Liver (tissue), 9 donors: ENCODE results near the gene FBP2. TPM values are rescaled to one million over a fixed set of nuclear protein-coding genes. Genes with fewer than 3 reads are reported as not detected.

Experiments
- DNase-seq: peaks from one replicate; pipeline ENCODE4 v3.0.0-alpha.2; 2017; ENCODE audit warnings: low spot score
- H3K27ac ChIP-seq, 2 donors: one replicate each; pipeline ENCODE4 v1.7.0; 2013; ENCODE audit warnings: inconsistent platforms in 2 of 2, low read length in 2 of 2, control low read depth in 1 of 2, low read depth in 1 of 2, mild to moderate bottlenecking in 1 of 2
- H3K27me3 ChIP-seq, 4 donors: one replicate each; pipeline versions ENCODE4 v1.6.1 to v1.7.0; 2013; ENCODE audit warnings: low read length in 3 of 4, inconsistent platforms in 1 of 4, mild to moderate bottlenecking in 1 of 4, moderate library complexity in 1 of 4; ENCODE audit not compliant: control insufficient read depth in 4 of 4, insufficient read depth in 4 of 4
- H3K36me3 ChIP-seq, 4 donors: one replicate each; pipeline versions ENCODE4 v1.6.1 to v1.7.0; 2013; ENCODE audit warnings: low read length in 3 of 4, mild to moderate bottlenecking in 3 of 4, low read depth in 1 of 4, moderate library complexity in 1 of 4; ENCODE audit not compliant: control insufficient read depth in 4 of 4, insufficient read depth in 3 of 4
- H3K4me1 ChIP-seq, 4 donors: one replicate each; pipeline versions ENCODE4 v1.6.1 to v1.7.0; 2013; ENCODE audit warnings: low read length in 3 of 4, mild to moderate bottlenecking in 3 of 4, moderate library complexity in 1 of 4; ENCODE audit not compliant: control insufficient read depth in 4 of 4, insufficient read depth in 4 of 4
- H3K4me3 ChIP-seq, 3 donors: one replicate each; pipeline versions ENCODE4 v1.6.1 to v1.7.0; 2013; ENCODE audit warnings: low read length in 3 of 3, control low read depth in 1 of 3, low read depth in 1 of 3, mild to moderate bottlenecking in 1 of 3
- H3K9ac ChIP-seq, 2 donors: one replicate each; pipeline ENCODE4 v1.7.0; 2013; ENCODE audit warnings: low read length in 2 of 2, mild to moderate bottlenecking in 2 of 2, moderate library complexity in 2 of 2, control low read depth in 1 of 2, low read depth in 1 of 2
- H3K9me3 ChIP-seq, 4 donors: one replicate each; pipeline versions ENCODE4 v1.6.1 to v1.7.0; 2013; ENCODE audit warnings: low read length in 3 of 4; ENCODE audit not compliant: control insufficient read depth in 4 of 4
- ATF3 ChIP-seq: IDR thresholded peaks from 2 replicates; pipeline ENCODE4 v1.6.1; 2016; ENCODE audit warnings: antibody characterized with exemption
- CTCF ChIP-seq: fragments of 150-350 bp; IDR thresholded peaks from 2 replicates; pipeline ENCODE4 v1.5.1; 2017; ENCODE audit warnings: improper control_type of control experiment, low read depth, low read length; ENCODE audit not compliant: missing input control
- EGR1 ChIP-seq, 2 donors: IDR thresholded peaks; 2 replicates each; pipeline ENCODE4 v1.6.1; 2016 to 2018; ENCODE audit warnings: antibody characterized with exemption in 2 of 2, low read depth in 2 of 2
- FOXA1 ChIP-seq: IDR thresholded peaks from 2 replicates; pipeline ENCODE4 v1.6.1; 2016; ENCODE audit warnings: antibody characterized with exemption
- FOXA2 ChIP-seq: IDR thresholded peaks from 2 replicates; pipeline ENCODE4 v1.6.1; 2016; ENCODE audit warnings: antibody characterized with exemption
- HNF4A ChIP-seq, 2 donors: conservative IDR thresholded peaks; 2 replicates each; pipeline ENCODE4 v1.6.1; 2016; ENCODE audit warnings: antibody characterized with exemption in 2 of 2, mild to moderate bottlenecking in 2 of 2
- HNF4G ChIP-seq: IDR thresholded peaks from 2 replicates; pipeline ENCODE4 v1.6.1; 2016; ENCODE audit warnings: antibody characterized with exemption
- JUND ChIP-seq, 2 donors: IDR thresholded peaks; 2 replicates each; pipeline ENCODE4 v1.6.1; 2016; ENCODE audit warnings: antibody characterized with exemption in 2 of 2
- NR2F2 ChIP-seq: IDR thresholded peaks from 2 replicates; pipeline ENCODE4 v1.6.1; 2016; ENCODE audit warnings: antibody characterized with exemption
- RAD21 ChIP-seq, 2 donors: IDR thresholded peaks; 2 replicates each; pipeline ENCODE4 v1.6.1; 2016; ENCODE audit warnings: antibody characterized with exemption in 2 of 2, mild to moderate bottlenecking in 2 of 2
- REST ChIP-seq: IDR thresholded peaks from 2 replicates; pipeline ENCODE4 v1.6.1; 2016; ENCODE audit warnings: antibody characterized with exemption, mild to moderate bottlenecking
- RXRA ChIP-seq, 2 donors: IDR thresholded peaks; 2 replicates each; pipeline ENCODE4 v1.6.1; 2017 to 2018; ENCODE audit warnings: antibody characterized with exemption in 2 of 2, mild to moderate bottlenecking in 1 of 2
- SP1 ChIP-seq: IDR thresholded peaks from 2 replicates; pipeline ENCODE4 v1.6.1; 2018; ENCODE audit warnings: antibody characterized with exemption, mild to moderate bottlenecking
- TAF1 ChIP-seq: conservative IDR thresholded peaks from 2 replicates; pipeline ENCODE4 v1.6.1; 2016; ENCODE audit warnings: antibody characterized with exemption, mild to moderate bottlenecking
- YY1 ChIP-seq: IDR thresholded peaks from 2 replicates; pipeline ENCODE4 v1.6.1; 2016; ENCODE audit warnings: antibody characterized with exemption, mild to moderate bottlenecking
- WGBS: extraction: QIAGEN DNeasy Blood & Tissue Kit; methylation state at CpG from one replicate; pipeline ENCODE4 v1.1.7; 2013; 5-methylcytosine and 5-hydroxymethylcytosine counted together
- polyA plus RNA-seq, 2 donors: library from polyadenylated mRNA; stranded (reverse) in 1 of 2; unstranded in 1 of 2; fragments of 200-250 nt in 1 of 2; fragments of >200 nt in 1 of 2; fragmentation: Nextera tagmentation in 1 of 2; extraction: Ambion mirVana in 1 of 2; gene quantifications; one replicate each; pipeline versions ENCODE4 v1.2.1 to v1.2.3, GENCODE V29; 2013 to 2015
- total RNA-seq, 2 donors: library from RNA; depleted of rRNA; stranded (reverse); fragments of >200 nt; gene quantifications; one replicate each; pipeline ENCODE4 v1.2.3, GENCODE V29; 2014
- TF ChIP-seq, protein P1 (sequence below): IDR thresholded peaks from 2 replicates; pipeline ENCODE4 v1.6.1; 2016; ENCODE audit warnings: antibody characterized with exemption
- donor health status: healthy.
- donor health status: healthy.
- donor health status: healthy.
- donor health status: healthy.
- donor health status: healthy.

FBP2 gene
- total and polyA plus RNA-seq, 4 donors, result not detected

- TF ChIP-seq RAD21 (IDR thresholded peaks at IDR 0.05), result no peak
- TF ChIP-seq NR2F2, result no peak
Measured at GRCh38 chr9:94584555-94584954, 9.1 kb downstream of the FBP2 start (continued).

DNA sequence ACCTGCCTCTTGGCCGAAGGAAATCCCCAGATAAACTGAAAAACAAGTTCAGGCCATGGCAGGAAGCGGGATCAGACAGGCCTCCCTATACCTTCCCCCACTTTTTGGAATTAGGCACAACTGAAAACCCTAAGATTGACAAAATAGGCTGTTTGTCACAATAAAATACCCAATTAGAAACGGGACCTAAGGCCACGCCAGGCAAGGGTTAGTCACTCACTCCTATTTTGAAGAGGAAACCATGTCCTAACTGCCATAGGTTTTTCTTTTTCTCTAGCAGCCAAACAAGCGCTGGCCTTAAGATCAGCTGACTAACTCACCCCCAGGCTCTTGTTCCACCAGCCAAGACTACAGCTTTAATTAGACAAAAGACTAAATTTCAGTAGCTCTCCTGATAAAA lies 11.9 kb downstream of the FBP2 start:
- no peak overlapping the region for H3K27ac ChIP-seq
- TF ChIP-seq SP1 (no peak), NR2F2 (no peak), TAF1 (no peak), EGR1 (IDR thresholded peaks at IDR 0.05; ENCODE audit: low read depth in 2 of 2) (no peak), HNF4G (no peak), REST (no peak)
- H3K9ac ChIP-seq, result no peak overlapping the region
- no peak for DNase-seq
- no peaks in the 10 kb centered on the region for H3K9me3 ChIP-seq
- no peaks in the 10 kb centered on the region for H3K27me3 ChIP-seq
- 93% methylated on average over 5 of the region's 5 CpGs for WGBS
- peaks cover 0 to 17% (median 10%) of the 10 kb centered on the region in 4 donors for H3K4me1 ChIP-seq
- no peak overlapping the region for H3K4me3 ChIP-seq
- no peaks in the 10 kb centered on the region for H3K36me3 ChIP-seq

GRCh38 chr9:94577571-94577970 lies 16.1 kb downstream of the FBP2 start:
- 20% methylated on average over 2 of the region's 2 CpGs for WGBS
- Histone ChIP-seq H3K36me3 (no peaks in the 10 kb centered on the region), H3K9me3 (no peaks in the 10 kb centered on the region), H3K27ac (peak overlapping the region; percentile 39 to 57), H3K4me1 (peaks cover 0 to 17% (median 13%) of the 10 kb centered on the region in 4 donors), H3K27me3 (no peaks in the 10 kb centered on the region), H3K4me3 (no peak overlapping the region), H3K9ac (no peak overlapping the region)
- no peak for DNase-seq
- TF ChIP-seq RAD21 (IDR thresholded peaks at IDR 0.05), result peak in 1 of 2 donors; percentile 16
- peak in 1 of 2 donors; percentile 40 for TF ChIP-seq RXRA (IDR thresholded peaks at IDR 0.05)
- TF ChIP-seq SP1, result peak; percentile 26
- peak; percentile 14 to 25 for TF ChIP-seq HNF4A (conservative IDR thresholded peaks at IDR 0.05)
- peak; percentile 25 for TF ChIP-seq YY1
- no peak for TF ChIP-seq ATF3

- peaks cover 0 to 17% (median 13%) of the 10 kb centered on the region in 4 donors for H3K4me1 ChIP-seq
- no peak overlapping the region for H3K4me3 ChIP-seq
- DNase-seq, result no peak
- H3K27ac ChIP-seq, result peak overlapping the region; percentile 39 to 57
- H3K27me3 ChIP-seq, result no peaks in the 10 kb centered on the region
- TF ChIP-seq RXRA (IDR thresholded peaks at IDR 0.05) (no peak), SP1 (no peak), CTCF (no peak), TAF1 (no peak), YY1 (no peak), RAD21 (IDR thresholded peaks at IDR 0.05) (no peak), FOXA2 (no peak), EGR1 (IDR thresholded peaks at IDR 0.05; ENCODE audit: low read depth in 2 of 2) (no peak), FOXA1 (no peak), HNF4G (no peak), ATF3 (no peak), JUND (IDR thresholded peaks at IDR 0.05) (no peak)
- TF ChIP-seq, protein P1, sequence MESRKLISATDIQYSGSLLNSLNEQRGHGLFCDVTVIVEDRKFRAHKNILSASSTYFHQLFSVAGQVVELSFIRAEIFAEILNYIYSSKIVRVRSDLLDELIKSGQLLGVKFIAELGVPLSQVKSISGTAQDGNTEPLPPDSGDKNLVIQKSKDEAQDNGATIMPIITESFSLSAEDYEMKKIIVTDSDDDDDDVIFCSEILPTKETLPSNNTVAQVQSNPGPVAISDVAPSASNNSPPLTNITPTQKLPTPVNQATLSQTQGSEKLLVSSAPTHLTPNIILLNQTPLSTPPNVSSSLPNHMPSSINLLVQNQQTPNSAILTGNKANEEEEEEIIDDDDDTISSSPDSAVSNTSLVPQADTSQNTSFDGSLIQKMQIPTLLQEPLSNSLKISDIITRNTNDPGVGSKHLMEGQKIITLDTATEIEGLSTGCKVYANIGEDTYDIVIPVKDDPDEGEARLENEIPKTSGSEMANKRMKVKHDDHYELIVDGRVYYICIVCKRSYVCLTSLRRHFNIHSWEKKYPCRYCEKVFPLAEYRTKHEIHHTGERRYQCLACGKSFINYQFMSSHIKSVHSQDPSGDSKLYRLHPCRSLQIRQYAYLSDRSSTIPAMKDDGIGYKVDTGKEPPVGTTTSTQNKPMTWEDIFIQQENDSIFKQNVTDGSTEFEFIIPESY, result no peak
- no peaks in the 10 kb centered on the region for H3K9me3 ChIP-seq
- WGBS, result 0% methylated on average over 1 of the region's 1 CpG
- H3K36me3 ChIP-seq, result no peaks in the 10 kb centered on the region
- H3K9ac ChIP-seq, result no peak overlapping the region
Measured at GRCh38 chr9:94577036-94577435, 16.6 kb downstream of the FBP2 start.
